HL-60 (cell line): ENCODE data around the gene ALPK1.

Experiments used
- CTCF ChIP-seq: IDR thresholded peaks from one replicate; pipeline ENCODE4 v1.5.1; 2011; ENCODE audit warnings: low read length, control low read depth, inconsistent platforms; ENCODE audit not compliant: insufficient read depth
- GABPA ChIP-seq: IDR thresholded peaks from 2 replicates; pipeline ENCODE4 v1.6.1; 2012; ENCODE audit warnings: low read depth
- POLR2AphosphoS5 ChIP-seq: IDR thresholded peaks from 2 replicates; pipeline ENCODE4 v1.6.1; 2012; ENCODE audit warnings: low read depth
- REST ChIP-seq: IDR thresholded peaks from 2 replicates; pipeline ENCODE4 v1.6.1; 2012; ENCODE audit warnings: low read depth; ENCODE audit not compliant: insufficient replicate concordance
- SPI1 ChIP-seq: IDR thresholded peaks from 2 replicates; pipeline ENCODE4 v1.6.1; 2012; ENCODE audit warnings: low read depth, mild to moderate bottlenecking, borderline replicate concordance

- TF ChIP-seq CTCF (no peak), POLR2AphosphoS5 (no peak), REST (no peak), GABPA (no peak), SPI1 (no peak)
These were observed 151.3 kb downstream of the ALPK1 start for GRCh38 chr4:112448306-112449132.
